Stimulated activated CD8-positive, alpha-beta memory T cell treated with anti-CD3 and anti-CD28 coated beads, Interleukin-15, amount 100 ng/mL, for 24 hours (primary cell): ENCODE results near the gene MYO7B.

Experiments
- DNase-seq: peaks from one replicate; pipeline ENCODE4 v3.0.0-alpha.2; 2020; ENCODE audit warnings: low read depth

Gene MYO7B

GRCh38 chr2:127626917-127627739 is 91.6 kb downstream of the MYO7B start:
- DNase-seq = no peak

GRCh38 chr2:127627740-127628571 is 92.5 kb downstream of the MYO7B start:
- DNase-seq = no peak

GRCh38 chr2:127628767-127629614 is 93.5 kb downstream of the MYO7B start:
- DNase-seq = no peak

GRCh38 chr2:127629637-127630036 is 94.2 kb downstream of the MYO7B start:
- no peak for DNase-seq

GRCh38 chr2:127630096-127630863 is 94.8 kb downstream of the MYO7B start:
- DNase-seq = no peak

GRCh38 chr2:127630864-127631540 is 95.5 kb downstream of the MYO7B start:
- DNase-seq = no peak

- DNase-seq = no peak
Observed at GRCh38 chr2:127631541-127631996, 96.1 kb downstream of the MYO7B start.

GRCh38 chr2:127631997-127632581 is 96.6 kb downstream of the MYO7B start:
- no peak for DNase-seq

- no peak for DNase-seq
Observed at GRCh38 chr2:127632592-127633489, 97.4 kb downstream of the MYO7B start.

GRCh38 chr2:127633556-127634065 is 98.1 kb downstream of the MYO7B start:
- DNase-seq = no peak

- DNase-seq = no peak
Observed at GRCh38 chr2:127634066-127634617, 98.7 kb downstream of the MYO7B start.

- DNase-seq = no peak
Observed at GRCh38 chr2:127634626-127635379, 99.3 kb downstream of the MYO7B start.

- no peak for DNase-seq
Observed at GRCh38 chr2:127635380-127636237, 100.1 kb downstream of the MYO7B start.

GRCh38 chr2:127636248-127637235 is 101.1 kb downstream of the MYO7B start:
- DNase-seq = no peak

GRCh38 chr2:127637236-127637630 is 101.8 kb downstream of the MYO7B start:
- DNase-seq = no peak

- DNase-seq = no peak
Observed at GRCh38 chr2:127637725-127638252, 102.3 kb downstream of the MYO7B start.
